GM15510 (cell line): ENCODE measurements around the gene GLI1.

Experiments used
- POLR2A ChIP-seq: IDR thresholded peaks from 3 replicates; pipeline ENCODE4 v1.6.1; 2011; ENCODE audit warnings: borderline replicate concordance; ENCODE audit not compliant: insufficient read length; ENCODE audit errors: extremely low read depth

Gene GLI1

GRCh38 chr12:57459750-57460467 lies at the start of gene GLI1:
GLI1 (plus strand) TSS chr12:57459785; CDS start chr12:57463692, 3,907 bp downstream.
- no peak for TF ChIP-seq POLR2A

DNA sequence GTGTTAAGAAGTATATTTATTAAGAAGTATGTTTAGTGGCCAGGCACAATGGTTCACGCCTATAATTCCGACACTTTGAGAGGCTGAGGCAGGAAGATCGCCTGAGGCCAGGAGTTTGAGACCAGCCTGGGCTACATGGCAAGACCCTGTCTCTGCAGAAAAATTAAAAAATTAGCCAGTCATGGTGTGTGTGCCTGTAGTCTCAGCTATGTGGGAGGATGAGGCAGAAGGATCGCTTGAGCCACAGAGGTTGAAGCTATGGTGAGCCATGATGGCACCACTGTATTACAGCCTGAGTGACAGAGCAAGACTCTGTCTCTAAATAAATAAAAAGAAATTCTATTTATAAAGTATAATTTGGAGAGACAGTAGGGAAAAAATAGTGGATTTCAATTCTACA lies 49.1 kb upstream of the GLI1 start:
- no peak for TF ChIP-seq POLR2A

- TF ChIP-seq POLR2A = no peak
Measured at GRCh38 chr12:57415088-57415487, 44.5 kb upstream of the GLI1 start.

DNA sequence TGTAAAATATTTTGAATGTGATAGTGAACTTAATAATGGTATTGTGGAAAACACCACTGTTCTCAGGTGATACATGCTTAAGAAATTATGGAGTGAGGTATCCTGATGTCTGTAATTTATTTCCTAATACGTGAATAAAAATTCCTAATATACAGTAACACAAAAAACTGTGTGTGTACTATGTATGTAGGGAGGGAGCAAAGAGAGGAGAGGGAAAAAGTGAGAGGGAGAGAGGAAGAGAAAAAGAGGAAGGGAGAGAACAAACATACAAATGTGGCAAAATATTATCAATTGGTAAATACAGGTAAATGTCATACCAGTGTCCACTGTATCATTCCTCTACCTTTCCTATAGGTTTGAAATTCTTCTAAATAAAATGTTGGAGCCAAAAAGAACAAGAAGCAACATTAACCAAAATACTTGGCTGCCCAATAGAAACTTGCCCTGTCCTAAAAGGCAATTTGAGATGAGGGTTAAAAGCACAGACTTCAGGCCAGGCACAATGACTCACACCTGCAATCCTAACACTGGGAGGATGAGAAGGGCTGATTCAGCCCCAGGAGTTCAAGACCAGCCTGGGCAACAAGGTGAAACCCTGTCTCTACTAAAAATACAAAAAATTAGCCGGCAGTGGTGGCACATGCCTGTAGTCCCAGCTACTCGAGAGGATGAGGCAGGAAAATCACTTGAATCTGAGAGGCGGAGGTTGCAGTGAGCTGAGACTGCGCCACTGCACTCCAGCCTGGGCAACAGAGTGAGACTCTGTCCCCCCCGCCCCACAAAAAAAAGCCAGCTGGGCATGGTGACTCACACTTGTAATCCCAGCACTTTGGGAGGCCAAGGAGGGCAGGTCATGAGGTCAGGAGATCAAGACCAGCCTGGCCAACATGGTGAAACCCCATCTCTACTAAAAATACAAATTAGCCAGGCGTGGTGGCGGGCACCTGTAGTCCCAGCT lies 43.3 kb upstream of the GLI1 start:
- no peak for TF ChIP-seq POLR2A

- TF ChIP-seq POLR2A = no peak
Measured at GRCh38 chr12:57418255-57418654, 41.3 kb upstream of the GLI1 start.

GRCh38 chr12:57419495-57419894 lies 40.1 kb upstream of the GLI1 start:
- no peak for TF ChIP-seq POLR2A

DNA sequence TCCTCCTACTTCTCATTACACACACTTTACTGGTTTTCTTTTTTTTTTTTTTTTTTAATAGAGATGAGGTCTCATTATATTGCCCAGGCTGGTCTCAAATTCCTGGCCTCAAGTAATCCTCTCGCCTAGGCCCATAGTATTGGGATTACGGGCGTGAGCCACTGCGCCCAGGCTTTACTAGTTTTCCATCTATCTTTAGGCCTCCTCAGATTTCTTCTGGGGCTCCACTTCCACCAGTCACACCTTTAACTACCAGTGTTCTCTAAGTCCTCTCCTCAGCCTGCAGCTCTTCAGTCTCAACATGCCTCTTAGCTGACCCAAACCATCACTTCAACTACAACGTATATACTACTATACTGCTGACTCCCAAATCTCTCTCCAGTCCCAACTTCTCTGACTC lies 39.1 kb upstream of the GLI1 start:
- TF ChIP-seq POLR2A = no peak

DNA sequence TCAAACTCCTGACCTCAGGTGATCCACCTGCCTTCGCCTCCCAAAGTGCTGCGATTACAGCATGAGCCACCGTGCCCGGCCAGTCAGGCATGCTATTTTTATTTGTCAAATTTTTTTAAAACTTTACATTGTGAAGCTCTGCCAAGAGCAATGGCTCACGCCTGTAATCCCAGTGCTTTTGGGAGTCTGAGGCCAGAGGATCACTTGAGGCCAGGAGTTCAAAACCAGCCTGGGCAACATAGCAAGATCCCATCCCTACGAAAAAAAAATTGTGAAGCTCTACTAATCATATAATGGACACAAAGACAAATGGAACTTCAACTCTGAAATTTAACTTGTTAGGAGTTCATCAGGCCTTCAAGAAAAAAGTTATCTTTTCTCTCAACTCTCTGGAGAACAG lies 30.6 kb upstream of the GLI1 start:
- TF ChIP-seq POLR2A = no peak

- no peak for TF ChIP-seq POLR2A
Measured at GRCh38 chr12:57429473-57430111, 30.0 kb upstream of the GLI1 start.

GRCh38 chr12:57430112-57430930 lies 29.3 kb upstream of the GLI1 start:
- no peak for TF ChIP-seq POLR2A

GRCh38 chr12:57430931-57431566 lies 28.5 kb upstream of the GLI1 start, which contains the start of gene R3HDM2:
R3HDM2 (minus strand) TSS chr12:57431043; CDS start chr12:57310428, 120,615 bp downstream.
- TF ChIP-seq POLR2A = peak; percentile 97

- no peak for TF ChIP-seq POLR2A
Measured at GRCh38 chr12:57431654-57432188, 27.9 kb upstream of the GLI1 start.

- no peak for TF ChIP-seq POLR2A
Measured at GRCh38 chr12:57433370-57433769, 26.2 kb upstream of the GLI1 start.
